Measurements from ENCODE around the gene SCN1A.

- no peak for TF ChIP-seq POLR2A (IDR thresholded peaks at IDR 0.05; ENCODE audit: low read depth, low read length)
- TF ChIP-seq TAF1 (IDR thresholded peaks at IDR 0.05; ENCODE audit: borderline replicate concordance, low read depth, low read length) = no peak
- no peak for TF ChIP-seq POLR2AphosphoS5 (IDR thresholded peaks at IDR 0.05; ENCODE audit: low read depth, low read length)
Observed at GRCh38 chr2:166106431-166107015, 21.3 kb downstream of the SCN1A start.
